AG08396 (cell line): ENCODE data around the gene CR2.
"Not testable (repeated sequence)": the region's sequence is repeated elsewhere in the genome, so short reads cannot be mapped to it uniquely, and the experiment has no call there.

ENCODE experiments used
- DNase-seq: peaks from one replicate; pipeline ENCODE4 v3.0.0; 2012; ENCODE audit warnings: low spot score, mixed read lengths

CR2 gene

DNA sequence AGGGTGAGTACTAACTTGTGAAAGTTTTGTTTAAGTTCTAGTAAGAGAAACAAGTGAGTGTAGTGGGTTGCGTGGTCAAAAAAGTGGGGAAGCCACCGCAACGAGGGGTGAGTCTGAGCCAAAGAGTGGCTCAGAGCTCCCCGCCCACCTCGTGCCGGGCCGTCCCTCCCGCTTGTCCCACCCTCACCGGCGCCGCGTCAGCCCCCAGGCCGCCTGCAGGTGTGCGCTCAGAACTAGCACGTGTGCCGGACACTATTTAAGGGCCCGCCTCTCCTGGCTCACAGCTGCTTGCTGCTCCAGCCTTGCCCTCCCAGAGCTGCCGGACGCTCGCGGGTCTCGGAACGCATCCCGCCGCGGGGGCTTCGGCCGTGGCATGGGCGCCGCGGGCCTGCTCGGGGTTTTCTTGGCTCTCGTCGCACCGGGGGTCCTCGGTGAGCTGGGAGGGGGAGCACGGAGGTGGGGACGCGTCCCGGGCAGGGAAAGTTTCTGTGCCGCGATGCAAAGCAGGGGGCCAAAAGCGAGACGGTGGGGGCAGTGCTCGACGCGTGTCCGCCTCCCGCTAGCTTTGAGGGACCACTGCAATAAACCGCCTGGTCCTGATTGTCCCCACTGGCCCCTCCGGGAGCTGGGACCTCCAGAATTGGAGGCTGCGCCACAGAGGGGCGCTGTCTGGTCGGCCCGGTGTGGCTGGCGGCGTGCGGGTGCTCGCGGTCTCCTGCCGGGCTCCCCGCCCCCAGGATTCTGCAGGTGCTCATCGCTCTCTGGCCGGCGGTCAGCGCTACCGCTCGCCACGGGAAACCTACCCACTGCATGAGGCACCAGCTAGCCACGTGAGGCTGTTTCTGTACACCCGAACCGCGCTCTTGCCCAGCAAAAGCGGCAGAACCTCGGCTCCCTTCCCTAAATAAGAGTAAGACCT lies at the start of gene CR2:
Gene CR2 (plus strand): TSS at position 283 of the 919 bp plus-strand sequence. CDS start 91 bp downstream, at position 374.
- peak; percentile 7 for DNase-seq

DNA sequence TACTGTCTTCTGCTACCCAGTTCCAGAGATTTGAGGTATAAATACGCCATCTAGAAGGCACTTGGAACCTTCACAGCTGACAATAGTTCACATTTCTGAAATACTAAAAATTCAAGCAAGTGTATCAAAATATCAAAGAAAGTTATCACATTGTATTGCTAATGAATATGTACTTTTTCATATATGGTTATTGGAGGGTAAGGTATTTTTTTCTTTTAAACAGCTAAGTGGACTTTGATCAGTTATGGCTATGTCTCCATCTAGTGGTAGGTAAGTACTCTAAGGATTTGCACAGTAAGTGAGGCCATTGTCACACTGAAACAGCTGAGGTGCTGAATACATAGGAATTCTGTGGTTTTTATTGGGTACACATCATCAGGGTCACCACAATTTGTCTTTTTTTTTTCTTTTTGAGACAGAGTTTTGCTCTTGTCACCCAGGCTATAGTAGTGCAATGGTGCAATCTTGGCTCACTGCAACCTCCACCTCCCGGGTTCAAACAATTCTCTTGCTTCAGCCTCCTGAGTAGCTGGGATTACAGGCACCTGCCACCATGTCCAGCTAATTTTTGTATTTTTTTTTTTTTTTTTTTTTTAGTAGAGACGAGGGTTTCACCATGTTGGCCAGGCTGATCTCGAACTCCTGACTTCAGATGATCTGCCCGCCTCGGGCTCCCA lies 49.1 kb upstream of the CR2 start:
- DNase-seq: peak; percentile 60

- DNase-seq: no peak
Observed at GRCh38 chr1:207405814-207406213, 48.3 kb upstream of the CR2 start.

- DNase-seq: no peak
Observed at GRCh38 chr1:207407655-207408260, 46.4 kb upstream of the CR2 start.

DNA sequence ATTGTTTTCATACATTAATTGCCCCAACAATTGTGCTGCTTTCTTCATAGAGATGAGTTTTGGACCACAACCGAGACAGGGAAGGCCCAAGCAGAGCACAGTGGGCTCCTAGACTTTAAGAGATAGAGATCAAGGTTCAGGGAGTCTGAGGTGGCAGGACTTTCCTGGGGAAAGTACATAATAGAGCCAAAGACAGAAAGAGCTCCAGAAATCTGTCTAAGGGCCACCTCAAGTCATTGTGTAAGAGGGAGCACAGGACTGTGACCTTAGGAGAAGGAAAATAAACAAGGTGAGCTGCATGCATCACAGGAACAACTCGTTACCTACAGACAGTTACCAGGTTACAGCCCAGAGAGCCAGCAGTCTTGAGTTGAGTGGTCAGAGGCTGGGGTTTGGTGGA lies 41.3 kb upstream of the CR2 start:
- DNase-seq: no peak

- no peak for DNase-seq
Observed at GRCh38 chr1:207414606-207415108, 39.5 kb upstream of the CR2 start.

- DNase-seq: no peak
Observed at GRCh38 chr1:207417076-207417475, 37.1 kb upstream of the CR2 start.

- no peak for DNase-seq
Observed at GRCh38 chr1:207418351-207418750, 35.8 kb upstream of the CR2 start.

DNA sequence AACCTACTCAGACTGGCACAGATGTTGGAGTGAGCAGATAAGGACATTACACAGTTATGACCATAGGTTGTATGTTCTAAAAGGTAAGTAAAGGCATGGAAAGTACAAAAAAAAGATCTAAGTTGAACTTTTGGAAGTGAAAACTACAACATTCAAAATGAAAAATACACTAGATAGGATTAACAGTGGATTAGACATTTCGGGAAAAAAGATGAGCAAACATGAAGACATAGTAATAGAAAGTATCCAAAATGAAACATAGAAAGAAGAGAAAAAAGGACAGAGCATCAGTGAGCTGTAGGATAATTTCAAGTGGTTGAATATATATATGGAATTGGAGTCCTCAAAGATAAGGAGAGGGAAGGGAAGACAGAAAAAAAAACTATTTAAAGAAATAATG lies 34.0 kb upstream of the CR2 start:
- no peak for DNase-seq

DNA sequence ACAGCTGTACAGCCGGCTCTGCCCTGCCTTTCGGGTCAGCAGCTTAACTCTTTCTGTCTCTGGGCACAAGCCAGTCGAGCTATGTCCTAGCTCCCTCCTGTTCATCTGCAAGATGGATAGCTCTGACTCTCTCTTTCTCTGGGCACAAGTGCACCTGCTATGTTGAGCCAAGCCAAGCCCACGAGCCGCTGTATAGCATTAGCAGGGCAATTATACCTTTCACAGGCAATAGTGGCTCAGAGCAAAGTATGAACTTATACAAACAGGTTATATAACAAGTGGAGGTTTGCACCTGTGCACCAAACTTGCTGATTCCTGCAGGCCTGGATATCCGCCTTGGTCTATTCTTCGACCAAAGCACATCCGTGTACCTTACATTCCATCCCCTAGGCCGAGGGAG lies 33.0 kb upstream of the CR2 start:
- DNase-seq: no peak

GRCh38 chr1:207423560-207424292 lies 30.4 kb upstream of the CR2 start:
- no peak for DNase-seq

DNA sequence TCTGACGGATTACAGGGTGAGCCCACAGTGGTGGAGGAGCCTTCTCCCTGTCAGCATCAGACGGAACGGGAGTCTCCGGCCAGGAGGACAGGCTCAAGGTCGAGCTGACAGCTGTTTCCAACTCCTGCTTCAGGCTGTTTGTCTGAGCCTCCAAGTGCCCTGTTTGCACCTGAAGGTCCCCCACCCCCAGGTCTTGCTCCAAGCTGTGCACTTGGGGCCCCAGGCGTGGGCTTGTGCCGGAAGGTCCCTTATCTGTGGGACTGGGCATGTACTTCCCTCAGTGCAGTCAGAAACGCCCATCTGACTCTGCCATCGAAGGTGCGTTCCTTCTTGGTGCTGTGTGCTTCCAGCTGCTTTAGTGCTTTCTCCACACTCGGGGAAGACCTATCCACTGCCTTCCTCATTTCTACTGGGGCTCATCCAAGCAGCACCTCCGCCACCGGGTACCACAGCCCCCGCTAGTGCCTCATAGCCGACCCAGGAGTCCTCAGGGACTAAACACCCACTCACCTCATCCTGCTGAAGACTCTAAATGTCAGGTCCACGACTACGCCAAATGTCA lies 29.5 kb upstream of the CR2 start:
- no peak for DNase-seq

DNA sequence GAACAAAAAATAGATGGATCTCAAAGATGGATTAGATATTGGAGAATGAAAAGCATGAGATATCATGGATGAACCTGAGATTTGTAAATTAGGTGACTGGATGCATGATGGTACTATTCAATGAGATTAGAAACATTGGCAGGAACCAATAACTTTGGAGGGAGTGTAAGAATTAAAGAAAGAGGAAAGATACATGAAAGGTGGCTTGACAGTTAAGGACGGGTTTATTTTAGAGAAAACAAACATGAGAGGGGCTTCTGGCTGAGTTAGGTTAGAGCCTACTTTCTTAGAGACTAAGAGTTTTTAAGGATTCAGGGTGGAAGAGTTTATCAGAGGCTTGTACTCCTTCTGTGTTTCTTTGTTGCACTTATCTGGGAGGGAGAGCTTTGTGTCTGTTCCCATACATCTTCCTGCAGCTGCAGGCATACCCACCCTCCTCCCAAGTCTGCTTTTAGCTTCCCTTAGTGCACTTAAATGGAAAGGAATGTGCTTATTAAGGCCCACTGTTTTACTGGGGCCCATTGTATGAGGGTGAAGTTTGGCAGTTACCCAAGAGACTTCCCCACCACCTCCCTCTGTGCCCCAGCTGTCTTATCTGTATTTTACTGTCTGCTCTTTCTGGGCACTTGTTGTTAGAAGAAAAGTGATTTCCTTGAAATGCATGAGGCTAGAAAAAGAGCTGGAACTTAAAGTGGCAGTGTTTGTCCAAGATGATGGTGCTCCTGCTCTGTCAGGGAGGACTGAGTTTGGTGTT lies 26.1 kb upstream of the CR2 start:
- DNase-seq: no peak

- no peak for DNase-seq
Observed at GRCh38 chr1:207428783-207429182, 25.3 kb upstream of the CR2 start.

GRCh38 chr1:207429963-207430362 lies 24.2 kb upstream of the CR2 start:
- DNase-seq: no peak

GRCh38 chr1:207430602-207431001 lies 23.5 kb upstream of the CR2 start:
- no peak for DNase-seq

GRCh38 chr1:207431508-207431907 lies 22.6 kb upstream of the CR2 start:
- no peak for DNase-seq

DNA sequence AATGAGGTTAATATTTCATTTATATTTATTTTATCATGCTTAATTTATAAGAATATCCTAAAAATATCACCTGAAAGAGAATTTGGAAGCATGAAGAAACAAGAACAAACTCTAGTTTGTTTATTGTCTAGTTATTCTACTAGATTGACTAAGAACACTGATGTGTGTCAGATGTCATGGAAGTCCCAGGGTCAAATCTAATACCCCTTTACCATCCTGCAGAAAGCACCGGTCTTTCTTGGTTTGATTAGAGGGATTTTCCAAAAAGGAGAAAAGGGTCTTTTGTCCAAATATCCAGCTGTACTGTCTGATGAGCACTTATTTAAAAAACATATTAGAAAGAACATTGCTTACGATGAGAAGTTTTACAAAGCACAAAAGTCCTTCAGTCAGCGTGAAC lies 20.7 kb upstream of the CR2 start:
- no peak for DNase-seq

GRCh38 chr1:207436746-207437145 lies 17.4 kb upstream of the CR2 start:
- DNase-seq: not testable (repeated sequence)

GRCh38 chr1:207440626-207441025 lies 13.5 kb upstream of the CR2 start:
- no peak for DNase-seq
